ENCODE measurements around the gene ERICH3. TPM values are rescaled to one million over a fixed set of nuclear protein-coding genes. Genes with fewer than 3 reads are reported as not detected.

ERICH3 gene
- total RNA-seq, 1 experiment from 2014 or later, result not detected

DNA sequence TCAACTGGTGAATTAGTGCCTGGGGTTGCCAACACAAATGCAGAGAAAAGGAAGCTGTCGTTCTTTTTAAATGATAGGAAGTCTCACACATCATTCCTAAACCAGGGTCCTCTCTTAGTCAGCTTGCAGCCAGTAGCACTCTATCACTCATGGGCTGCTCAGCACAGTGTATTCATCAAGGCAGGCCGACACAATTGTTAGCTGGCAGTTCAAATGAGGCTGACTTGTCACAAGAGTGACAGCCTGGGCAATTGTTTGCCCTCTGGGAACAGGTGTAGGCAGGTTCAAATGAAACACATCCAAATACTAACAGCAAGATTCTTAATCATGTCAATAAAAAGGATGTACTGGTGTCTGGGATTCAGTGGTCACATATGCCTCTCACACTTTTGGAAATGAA lies 76.9 kb downstream of the ERICH3 start:
- no peak overlapping the region for H3K27ac ChIP-seq (ENCODE audit: insufficient read length, low read depth, low read length)
- no peak overlapping the region for H2BK20ac ChIP-seq (ENCODE audit: low read depth, low read length, poor library complexity, severe bottlenecking)
- no peaks in the 10 kb centered on the region for H3K27me3 ChIP-seq (ENCODE audit: insufficient read depth, low read length)
- Mint-ChIP-seq H3K4me3 (no peak overlapping the region), H3K36me3 (ENCODE audit: insufficient read depth in 1 of 3, low read depth in 3 of 3) (no peaks in the 10 kb centered on the region), H3K9me3 (no peaks in the 10 kb centered on the region), H3K4me1 (no peaks in the 10 kb centered on the region), H3K27me3 (ENCODE audit: low read depth) (no peaks in the 10 kb centered on the region), H3K27ac (no peak overlapping the region; a peak in 1 of 7 replicates)
- H3K4ac ChIP-seq (ENCODE audit: low read depth, low read length), result no peak overlapping the region
- no peak overlapping the region for H3K56ac ChIP-seq (ENCODE audit: insufficient read length, low read depth, low read length)
- H2BK15ac ChIP-seq (ENCODE audit: low read depth, low read length), result no peak overlapping the region
- H3K79me1 ChIP-seq (ENCODE audit: insufficient read depth, low read depth, low read length, poor library complexity, severe bottlenecking), result no peaks in the 10 kb centered on the region
- no peak overlapping the region for H3K14ac ChIP-seq (ENCODE audit: insufficient read depth, low read length)
- no peak overlapping the region for H4K91ac ChIP-seq (ENCODE audit: insufficient read length, low read depth, low read length)
- H2BK120ac ChIP-seq (ENCODE audit: low read depth, low read length, poor library complexity, severe bottlenecking), result no peak overlapping the region
- no peaks in the 10 kb centered on the region for H3K9me3 ChIP-seq (ENCODE audit: control insufficient read depth, low read depth, low read length)
- no peak overlapping the region for H4K8ac ChIP-seq (replicated peaks; ENCODE audit: insufficient read length, low read depth, low read length)
- no peaks in the 10 kb centered on the region for H3K79me2 ChIP-seq (ENCODE audit: insufficient read depth, low read length)
- H3K9ac ChIP-seq (ENCODE audit: extremely low read depth, insufficient read length, low read length), result no peak overlapping the region
- no peak overlapping the region for H2BK12ac ChIP-seq (ENCODE audit: insufficient read length, low read depth, low read length)
- no peak for DNase-seq
- H3K4me1 ChIP-seq (ENCODE audit: insufficient read depth, low read length), result no peaks in the 10 kb centered on the region
- H4K20me1 ChIP-seq (ENCODE audit: control insufficient read depth, insufficient read depth, insufficient read length), result no peaks in the 10 kb centered on the region
- H2AFZ ChIP-seq (ENCODE audit: low read length), result no peak overlapping the region
- H4K5ac ChIP-seq (ENCODE audit: insufficient read length, low read depth, low read length), result no peak overlapping the region
- H2AK5ac ChIP-seq (ENCODE audit: insufficient read length, low read length), result no peak overlapping the region
- H3T11ph ChIP-seq (ENCODE audit: low read length), result no peak overlapping the region
- no peak overlapping the region for H2BK5ac ChIP-seq (ENCODE audit: insufficient read length, low read length)
- no peak overlapping the region for H3K23ac ChIP-seq (ENCODE audit: insufficient read length, low read depth, low read length)
- H3K23me2 ChIP-seq (ENCODE audit: insufficient read length, low read depth, low read length, poor library complexity, severe bottlenecking), result no peaks in the 10 kb centered on the region
- no CpG with 5 or more reads among the region's 2 CpGs for WGBS (ENCODE audit: extremely low coverage, insufficient read length, low lambda C conversion rate)
- TF ChIP-seq CTCF (conservative IDR thresholded peaks at IDR 0.05), result no peak
- H3K18ac ChIP-seq (ENCODE audit: insufficient read length, low read depth, low read length), result no peak overlapping the region
- H3K4me2 ChIP-seq (ENCODE audit: insufficient read depth, insufficient read length, low read length), result no peak overlapping the region

Data from H9 (cell line).